GM20431 (cell line): ENCODE measurements around the gene PPP2R2D.

Experiments
- in situ Hi-C: fragments of 300-500 bp; cut with MseI, MboI; formaldehyde crosslinking; loops from one replicate; pipeline ENCODE4 v1.15.0; 2020; ENCODE audit warnings: low sequenced_read_pairs; ENCODE audit not compliant: unreplicated experiment

PPP2R2D gene

DNA sequence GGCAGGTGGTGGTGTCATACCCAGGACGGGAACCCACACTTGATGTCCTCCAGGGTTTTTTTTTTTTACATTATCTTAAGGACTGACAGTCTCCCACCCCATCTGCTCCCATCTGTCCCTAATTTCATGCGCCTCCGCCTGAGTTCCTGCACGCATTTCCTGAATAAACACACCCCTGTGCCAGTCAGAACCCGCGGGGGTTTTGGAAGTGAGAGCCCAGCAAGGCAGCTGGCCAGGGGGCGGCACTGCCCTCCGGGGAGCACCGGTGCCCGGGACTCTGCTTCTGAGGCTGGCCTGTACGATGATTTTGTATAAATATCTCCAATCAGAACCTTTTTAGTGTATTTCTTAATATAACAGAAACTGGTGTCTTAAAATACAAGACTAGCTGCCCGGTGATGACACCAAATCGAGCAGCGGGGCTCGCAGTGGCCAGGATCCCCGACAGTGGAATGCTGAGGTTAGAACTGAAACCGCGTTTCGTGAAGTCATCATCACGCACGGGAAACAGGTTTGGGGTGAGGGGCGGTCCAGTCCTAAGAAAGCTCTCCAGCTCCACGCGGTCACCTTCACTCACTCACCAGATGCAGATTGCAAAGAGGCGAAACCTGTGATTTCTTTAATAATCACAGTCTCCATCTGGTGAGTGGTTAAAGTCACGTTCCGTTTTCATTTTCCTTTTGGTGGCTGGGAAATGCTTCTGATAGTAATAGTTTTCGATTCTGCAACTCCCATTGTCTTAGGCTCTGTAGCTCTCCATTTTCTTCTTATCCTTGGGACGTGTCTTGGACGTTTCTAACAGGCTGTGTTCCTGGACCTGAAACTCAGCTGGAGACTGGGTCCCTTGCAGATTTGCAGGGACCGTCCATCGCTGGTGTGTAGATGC lies 61.2 kb downstream of the PPP2R2D start:
- in situ Hi-C loops: no loop called here

DNA sequence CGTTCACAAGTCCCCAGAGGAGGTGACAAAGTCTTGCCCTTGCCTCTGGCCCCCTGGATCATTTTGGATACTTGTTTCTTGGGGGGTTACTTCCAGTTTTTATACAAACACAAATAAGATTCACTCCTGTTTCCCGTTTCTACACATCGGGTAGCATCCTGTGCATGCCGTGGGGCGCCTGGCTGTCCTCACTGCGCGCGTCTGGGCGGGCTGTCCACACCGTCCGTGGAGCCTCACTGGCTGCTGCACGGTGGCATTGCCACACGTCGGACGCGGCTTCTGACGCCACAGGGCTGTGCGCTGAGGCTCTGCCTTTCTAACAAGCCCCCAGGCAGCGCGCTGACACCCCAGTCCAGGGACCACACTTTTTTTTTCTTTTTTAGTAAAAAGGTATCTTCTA lies 62.5 kb downstream of the PPP2R2D start:
- in situ Hi-C loops: no loop called here

DNA sequence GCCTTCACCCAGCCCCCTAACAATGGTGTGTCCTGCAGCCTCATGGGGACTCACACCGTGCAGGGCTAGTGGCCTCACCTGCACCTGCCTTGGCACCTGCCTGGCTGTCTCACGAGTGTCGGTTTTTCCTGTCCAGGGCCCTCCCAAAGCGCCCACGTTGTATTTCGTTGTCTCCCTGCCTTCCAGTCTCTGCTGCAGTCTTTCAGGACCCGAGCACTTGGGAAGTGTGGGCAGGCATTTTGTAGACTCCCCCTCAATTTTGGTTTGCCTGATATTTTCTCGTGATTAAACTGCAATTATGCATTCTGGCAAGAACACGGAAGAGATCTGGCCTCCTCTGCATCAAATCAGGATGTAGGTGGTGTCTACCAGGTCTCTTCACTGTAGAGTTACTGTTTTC lies 63.0 kb downstream of the PPP2R2D start:
- in situ Hi-C loops: no loop called here

DNA sequence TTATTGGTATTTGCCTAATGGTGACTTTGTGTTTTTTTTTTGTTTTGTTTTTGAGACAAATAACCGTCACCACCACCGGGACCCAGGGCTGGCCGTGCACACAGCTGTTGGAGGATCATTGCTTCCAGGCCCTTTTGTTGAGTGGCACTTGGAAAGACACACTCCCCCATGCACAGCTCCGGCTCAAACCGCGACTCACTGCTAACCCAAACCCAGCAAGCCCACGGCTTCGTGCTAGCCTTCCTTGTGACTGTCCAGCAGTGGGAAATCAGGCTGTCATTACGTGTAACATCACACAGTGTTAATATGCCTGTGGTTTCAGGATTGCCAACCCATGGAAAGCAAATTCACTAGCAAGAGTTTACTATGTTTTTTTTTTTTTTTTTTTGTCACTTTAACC lies 63.5 kb downstream of the PPP2R2D start:
- in situ Hi-C loops: no loop called here

DNA sequence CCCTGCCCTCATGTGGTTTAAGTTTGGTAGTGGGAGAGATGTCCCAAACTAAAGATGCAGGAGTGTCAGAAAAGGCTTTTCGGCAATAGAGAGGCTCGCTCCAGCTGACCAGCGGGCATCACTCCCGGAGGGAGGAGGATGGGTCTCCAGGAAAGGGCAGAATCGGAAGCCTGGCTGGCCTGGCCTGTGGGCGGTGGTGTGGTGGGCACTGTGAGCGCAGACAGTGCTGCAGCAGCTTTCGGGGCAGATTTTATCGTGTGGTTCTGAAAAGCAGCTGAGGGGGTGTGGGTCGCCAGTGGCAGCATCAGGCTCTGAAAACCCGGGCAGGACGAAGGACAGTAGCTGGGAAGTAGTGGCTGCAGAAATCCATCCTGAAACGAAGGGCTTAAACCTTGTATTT lies 68.1 kb downstream of the PPP2R2D start:
- in situ Hi-C loops: no loop called here

DNA sequence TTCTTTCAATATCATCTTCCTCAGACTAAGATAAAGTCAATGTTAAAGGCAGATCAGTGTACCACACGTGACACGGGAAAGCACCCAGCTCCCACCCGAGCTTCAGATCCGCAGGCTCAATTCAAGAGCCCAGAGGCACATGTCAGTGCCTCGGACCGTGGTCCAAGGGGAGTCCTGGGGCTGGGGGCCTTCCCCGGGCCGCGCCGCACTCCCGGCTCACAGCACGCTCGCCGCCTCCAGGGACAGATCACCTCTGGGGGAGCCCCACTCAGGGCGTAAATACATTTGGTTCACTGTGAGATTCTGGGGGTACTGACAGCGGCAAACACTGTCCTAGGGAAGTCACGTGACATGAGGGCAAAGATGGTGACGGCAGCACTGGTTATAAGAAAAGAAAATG lies 70.1 kb downstream of the PPP2R2D start:
- in situ Hi-C loops: no loop called here

DNA sequence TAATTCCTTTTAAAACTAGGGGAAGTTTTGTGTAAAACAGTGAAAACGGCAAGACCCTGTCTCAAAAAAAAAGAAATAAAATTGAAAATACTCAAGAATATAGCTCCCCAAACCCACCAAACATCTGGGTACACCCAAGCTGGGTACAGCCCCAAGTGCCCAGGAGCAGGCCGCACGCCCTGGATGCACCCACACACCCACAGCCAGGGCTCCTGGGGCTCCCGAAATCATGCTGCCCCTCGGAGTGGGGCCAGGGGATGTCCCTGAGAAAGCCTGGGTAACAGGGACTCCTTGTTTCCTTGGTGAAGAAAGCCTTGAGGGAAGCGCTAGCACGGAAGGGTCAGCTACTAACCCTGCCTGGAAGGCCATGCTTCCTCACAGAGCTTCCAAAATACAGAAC lies 70.8 kb downstream of the PPP2R2D start:
- in situ Hi-C loops: no loop called here

DNA sequence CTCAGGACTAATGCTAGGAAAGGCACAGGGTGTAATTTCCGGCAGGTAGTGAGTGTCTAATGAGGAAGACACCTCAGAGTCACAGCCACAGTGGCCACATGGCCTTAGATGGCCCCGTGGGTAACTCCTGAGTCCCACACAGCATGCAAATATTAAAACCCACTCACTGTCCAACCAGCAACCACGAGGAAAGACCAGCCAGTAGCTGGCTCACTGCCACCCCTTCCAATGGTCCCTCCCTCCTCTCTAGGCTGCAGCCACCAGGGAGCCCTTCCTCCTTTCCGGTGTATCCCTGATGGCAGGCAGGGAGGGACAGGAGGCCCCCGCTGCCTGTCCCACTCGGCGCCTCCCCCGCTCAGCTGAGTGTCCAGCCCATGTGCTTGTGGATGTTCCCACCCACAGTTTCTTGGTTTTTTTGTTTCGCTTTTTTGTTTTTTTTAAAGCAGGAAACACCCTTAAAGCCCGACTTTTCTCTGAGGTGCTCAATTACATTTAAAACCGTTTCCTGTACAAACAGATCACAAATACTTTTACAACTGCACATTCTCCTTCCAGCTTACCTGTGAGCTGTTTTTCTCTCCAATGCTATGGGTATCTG lies 71.8 kb downstream of the PPP2R2D start:
- in situ Hi-C loops: no loop called here

DNA sequence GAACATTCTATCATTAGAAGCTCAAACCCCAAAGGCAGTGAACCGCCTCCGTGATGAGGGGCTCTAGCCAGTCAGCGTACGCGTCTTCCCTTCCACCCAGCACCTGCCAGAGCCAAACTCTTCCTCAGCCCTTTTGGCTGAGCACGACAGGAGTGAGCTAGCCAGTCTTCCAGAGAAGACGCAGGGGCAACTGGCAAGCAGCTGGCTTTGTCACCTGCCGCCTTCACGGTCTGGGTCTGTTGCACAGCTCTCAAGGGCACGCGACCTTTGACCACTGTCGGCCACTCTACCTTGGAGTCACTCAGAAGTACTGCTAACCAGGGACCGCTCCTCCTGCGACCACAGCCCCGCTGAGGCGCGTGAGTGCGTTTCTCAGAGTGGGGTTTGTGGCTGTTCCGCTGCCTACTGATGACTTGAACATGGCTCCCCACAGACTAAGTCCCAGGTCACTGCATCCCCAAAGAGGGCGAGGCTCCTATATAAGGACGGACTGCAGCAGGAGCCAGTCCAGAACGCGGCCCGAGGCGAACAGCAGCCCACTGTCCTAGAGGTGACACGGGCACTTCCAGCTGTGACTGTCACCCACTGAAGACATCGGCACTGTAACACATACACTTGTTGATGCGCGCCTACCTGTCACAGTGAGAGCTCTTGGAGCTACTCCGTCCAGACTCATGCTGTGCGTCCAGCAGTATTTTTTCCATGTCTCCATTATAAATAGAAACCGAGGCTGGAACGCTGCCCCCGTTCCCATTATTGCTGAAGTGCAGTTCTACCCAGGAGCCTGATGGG lies 72.5 kb downstream of the PPP2R2D start:
- in situ Hi-C loops: no loop called here

DNA sequence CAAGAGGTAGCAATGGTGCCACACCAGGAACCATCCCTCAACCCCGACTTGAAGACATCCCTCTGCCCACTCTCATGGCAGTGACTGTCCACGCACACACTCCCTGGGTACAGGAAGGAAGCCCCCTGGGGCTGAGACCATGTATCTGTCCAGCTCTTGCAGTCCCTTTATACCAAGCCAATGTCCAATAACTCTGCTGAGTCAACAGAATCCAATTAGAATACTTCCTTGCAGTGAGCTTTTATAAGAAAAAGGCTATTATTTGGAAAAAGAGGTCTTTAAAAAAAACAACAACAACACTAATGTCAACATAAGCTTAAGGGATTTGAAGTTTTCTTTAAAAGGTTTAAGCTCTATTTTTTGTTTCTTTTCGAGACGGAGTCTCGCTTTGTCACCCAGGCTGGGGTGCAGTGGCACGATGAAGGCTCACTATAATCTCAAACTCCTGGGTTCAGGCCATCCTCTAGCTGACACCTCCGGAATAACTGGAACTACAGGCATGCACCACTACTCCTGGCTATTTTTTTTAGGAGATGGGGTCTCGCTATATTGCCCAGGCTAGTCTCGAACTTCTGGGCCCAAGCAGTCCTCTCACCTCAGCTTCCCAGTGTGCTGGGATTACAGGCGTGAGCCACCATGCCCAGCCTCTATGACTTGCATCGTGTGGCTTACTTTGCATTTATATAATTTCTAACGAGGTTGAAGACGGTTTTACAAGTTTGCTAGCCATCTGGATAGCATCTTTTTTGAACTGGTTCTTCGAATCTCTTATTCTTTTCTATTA lies 73.4 kb downstream of the PPP2R2D start:
- in situ Hi-C loops: no loop called here

DNA sequence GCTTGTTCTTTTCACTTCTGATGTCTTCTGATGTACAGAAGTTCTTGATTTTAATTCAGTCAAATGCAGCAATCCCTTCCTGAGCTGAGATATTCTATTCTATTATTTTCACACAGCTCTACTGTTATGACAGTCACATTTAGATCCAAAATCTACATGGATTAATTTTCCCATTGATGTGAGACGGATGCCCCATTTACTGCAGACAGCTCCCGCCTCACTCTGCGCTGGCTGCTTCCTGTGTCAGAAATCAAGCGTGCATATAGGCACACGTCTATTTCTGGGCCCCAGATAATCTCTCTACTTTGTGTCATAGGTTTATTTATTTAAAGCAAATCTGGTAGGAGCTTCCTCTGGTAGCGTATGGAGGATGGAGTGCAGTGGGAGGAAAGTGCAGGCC lies 74.2 kb downstream of the PPP2R2D start:
- in situ Hi-C loops: no loop called here

DNA sequence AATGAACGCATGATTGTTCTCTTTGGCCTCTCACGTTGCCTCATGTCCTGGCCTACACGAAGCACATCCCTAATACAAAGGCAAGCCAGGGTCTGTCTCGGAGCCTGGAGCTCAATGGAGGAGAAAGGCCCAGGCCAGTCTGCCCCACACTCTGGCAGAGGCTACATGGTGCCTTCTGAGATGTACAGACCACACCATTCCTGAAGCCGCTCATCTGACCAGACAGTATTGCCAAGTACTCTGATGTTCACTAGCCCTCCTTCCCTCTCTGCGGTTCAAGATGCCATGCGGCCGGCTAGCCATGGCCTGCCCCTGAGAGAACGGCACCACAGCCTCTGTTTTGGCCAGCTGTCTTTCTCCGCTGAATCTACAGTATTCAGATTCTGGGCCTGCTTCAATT lies 75.0 kb downstream of the PPP2R2D start:
- in situ Hi-C loops: no loop called here

DNA sequence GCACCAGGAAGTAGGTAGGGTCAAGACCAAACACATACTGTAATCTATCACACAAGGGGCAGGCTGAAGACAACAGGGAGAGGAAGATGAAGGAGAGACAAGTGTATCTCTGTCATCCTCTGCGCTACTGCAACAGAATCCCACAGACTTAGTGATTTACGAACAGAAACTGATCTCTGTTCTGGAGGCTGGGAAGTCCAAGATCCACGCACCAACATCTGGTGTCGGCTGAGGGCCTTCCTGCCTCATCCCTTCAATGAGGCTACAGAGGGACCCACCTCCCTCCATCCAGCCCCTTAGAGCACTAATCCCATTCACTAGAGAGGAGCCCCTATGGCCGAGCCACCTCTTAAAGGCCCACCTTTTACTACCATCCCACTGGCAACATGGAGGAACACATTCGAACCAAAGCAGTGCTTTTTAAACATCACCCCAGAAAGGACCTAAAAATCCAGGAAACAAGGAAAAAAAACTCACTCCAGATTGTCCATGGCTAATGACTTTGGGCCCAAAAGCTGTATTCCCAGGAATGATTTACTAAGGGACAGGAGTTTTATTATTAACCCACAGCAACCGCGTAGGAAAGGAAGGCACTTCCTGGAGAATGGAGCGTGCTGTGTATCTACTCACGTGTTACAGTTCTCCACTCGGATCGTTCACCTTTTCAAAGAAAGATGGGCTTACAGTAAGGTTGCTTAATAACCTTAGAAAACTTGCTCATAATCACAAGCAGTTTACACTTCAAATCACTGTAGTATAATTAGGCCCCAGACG lies 76.7 kb downstream of the PPP2R2D start:
- in situ Hi-C loops: no loop called here

DNA sequence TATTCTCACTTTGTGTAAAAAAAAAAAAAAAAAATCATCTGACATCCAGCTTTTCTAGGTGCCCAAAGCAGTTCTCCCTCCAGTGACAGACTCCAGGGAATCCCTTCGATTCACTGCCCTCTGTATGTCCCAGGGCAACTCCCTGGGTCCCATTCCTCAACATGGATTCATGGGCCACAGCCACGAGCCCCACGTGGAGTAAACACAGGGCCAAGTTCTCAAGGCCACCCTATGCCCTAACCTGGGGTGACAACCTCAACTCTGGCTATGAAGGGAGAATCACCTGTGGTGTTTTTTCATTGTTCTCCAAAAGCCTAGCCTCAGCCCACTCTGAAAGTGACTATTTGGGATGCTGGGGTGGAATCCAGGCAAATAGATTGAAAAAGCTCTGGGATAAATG lies 77.6 kb downstream of the PPP2R2D start:
- in situ Hi-C loops: no loop called here

DNA sequence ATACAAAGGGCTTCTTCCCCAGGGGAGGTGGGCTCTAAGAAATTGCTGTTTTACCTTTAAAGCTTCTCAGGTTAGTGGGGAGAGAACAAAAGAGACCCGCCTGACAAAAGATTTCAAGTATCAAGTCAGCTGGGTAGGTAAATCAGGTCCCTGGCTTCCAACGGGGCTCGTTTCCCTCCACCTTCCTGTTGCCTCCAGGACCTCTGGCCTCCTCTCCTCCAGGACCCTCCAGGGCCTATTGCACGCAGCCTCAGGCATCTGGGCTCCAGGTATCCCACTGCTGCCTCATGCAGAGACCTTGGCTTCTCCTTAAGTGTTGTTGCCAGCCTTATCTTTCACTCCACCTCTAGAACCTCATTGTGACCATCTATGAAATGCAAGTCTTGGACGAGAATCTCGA lies 78.0 kb downstream of the PPP2R2D start:
- in situ Hi-C loops: no loop called here

DNA sequence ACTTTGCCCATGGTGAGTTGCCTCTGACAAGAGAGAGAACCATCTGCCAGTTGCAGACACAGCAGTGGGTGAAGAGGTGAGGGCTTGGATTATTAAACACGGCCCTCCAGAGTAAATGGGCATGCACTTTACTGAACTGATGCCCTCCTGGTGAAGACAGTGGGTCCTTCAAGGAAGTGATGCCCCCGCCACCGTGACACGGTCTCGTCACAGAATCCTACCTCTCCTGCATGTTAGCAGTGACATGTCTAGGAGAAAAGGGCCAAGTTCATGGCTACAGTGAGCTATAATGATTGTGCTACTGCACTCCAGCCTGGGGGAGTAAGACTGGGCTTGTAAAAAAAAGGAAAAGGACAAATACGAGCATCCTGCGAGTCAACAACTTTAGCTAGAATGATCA lies 78.5 kb downstream of the PPP2R2D start:
- in situ Hi-C loops: no loop called here

DNA sequence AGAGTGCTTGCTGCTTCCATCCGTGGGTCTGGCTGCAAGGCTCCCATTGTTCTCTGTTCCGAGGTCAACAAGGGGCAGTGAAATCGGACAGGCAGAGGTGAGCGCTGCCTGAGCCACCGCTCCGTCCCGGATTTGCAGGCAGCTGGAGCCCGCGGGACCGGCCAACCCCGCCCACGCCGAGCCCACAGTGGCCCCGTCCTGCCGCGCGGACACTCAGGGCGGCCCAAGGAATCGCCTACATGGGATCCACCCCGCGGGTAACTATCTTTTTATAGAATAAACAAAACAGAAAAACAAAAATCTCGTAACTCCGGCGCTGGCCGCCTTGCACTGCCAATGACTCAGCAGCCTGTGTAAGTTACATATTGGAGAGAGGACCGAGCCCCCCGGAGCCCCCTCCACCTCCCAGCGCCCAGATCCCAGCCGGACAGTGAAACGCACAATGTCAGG lies 79.0 kb downstream of the PPP2R2D start:
- in situ Hi-C loops: no loop called here

DNA sequence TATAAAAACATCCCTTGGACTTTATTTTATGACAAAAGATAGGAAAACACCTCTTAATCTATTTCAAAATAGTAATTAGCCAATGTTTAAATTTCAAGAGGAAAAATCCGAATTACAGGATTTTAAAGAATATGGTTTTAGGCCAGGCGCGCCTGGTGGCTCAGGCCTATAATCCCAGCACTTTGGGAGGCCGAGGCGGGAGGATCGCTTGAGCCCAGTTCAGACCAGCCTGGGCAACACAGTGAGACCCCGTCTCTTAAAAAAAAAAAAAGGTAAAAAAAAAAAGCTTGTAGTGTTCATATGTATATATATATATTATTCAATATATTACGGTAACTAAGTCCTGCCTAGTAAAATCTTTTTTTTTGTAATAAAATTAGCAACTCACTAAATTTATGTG lies 79.5 kb downstream of the PPP2R2D start:
- in situ Hi-C loops: no loop called here

DNA sequence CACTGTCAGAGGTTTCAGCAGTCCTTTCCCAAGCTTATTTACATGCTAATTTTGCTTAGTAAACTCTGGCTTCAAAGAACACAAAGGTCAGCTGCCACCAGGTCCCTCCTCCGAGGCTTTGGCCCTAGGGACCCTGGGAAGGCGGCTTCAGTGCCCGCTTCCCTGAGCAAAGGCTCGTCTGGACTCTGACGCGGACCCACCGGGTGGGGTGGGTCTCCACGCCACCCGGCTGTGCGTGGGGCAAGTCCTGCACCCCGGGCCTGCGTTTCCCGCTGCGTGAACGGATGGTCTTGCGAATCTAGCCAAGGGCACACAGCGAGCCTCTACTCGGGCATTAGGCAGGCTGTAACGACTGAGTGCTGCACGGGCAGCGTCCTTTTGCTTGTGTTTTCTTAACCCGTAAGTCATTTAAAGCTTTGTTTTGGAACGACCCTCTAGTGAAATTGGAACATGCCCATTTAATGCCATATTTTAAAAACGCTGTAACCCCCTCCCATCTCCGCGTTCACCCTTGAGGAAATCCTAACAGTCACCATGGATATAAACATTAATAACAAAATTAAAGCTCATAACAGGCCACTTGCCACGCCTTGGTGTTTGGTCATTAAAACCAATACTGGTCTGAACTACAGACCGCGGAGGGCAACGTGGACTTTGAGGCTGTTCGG lies 80.1 kb downstream of the PPP2R2D start:
- in situ Hi-C loops: no loop called here
